ENCODE results near the gene OSBPL5.

Gene OSBPL5

GRCh38 chr11:3049430-3050243, 115.5 kb downstream of the OSBPL5 start:
- TF ChIP-seq CTCF (IDR thresholded peaks at IDR 0.05; ENCODE audit: low read depth, low read length, poor library complexity, severe bottlenecking) (no peak), EZH2phosphoT487 (IDR thresholded peaks at IDR 0.05; ENCODE audit: borderline replicate concordance, low read length) (no peak)
- H3K27ac ChIP-seq (ENCODE audit: low read depth, low read length): no peak overlapping the region
- peaks cover 91% of the 10 kb centered on the region for H3K79me2 ChIP-seq (ENCODE audit: control insufficient read depth, low read length)
- peaks cover 61% of the 10 kb centered on the region for H3K36me3 ChIP-seq (ENCODE audit: control insufficient read depth, low read length)
- peaks cover 34% of the 10 kb centered on the region for H3K4me1 ChIP-seq (ENCODE audit: control insufficient read depth, low read length)
- H3K4me3 ChIP-seq (ENCODE audit: low read length): peak overlapping the region; percentile 5; the same call in 1 of the 2 replicates
- no peaks in the 10 kb centered on the region for H3K27me3 ChIP-seq (ENCODE audit: control insufficient read depth, low read length)
- no peaks in the 10 kb centered on the region for H3F3A ChIP-seq (ENCODE audit: control insufficient read depth, insufficient read depth)
- H3K9me3 ChIP-seq (ENCODE audit: control insufficient read depth, insufficient read depth, low read length): no peaks in the 10 kb centered on the region
- H3K9me2 ChIP-seq (replicated peaks; ENCODE audit: control insufficient read depth, low read length): no peaks in the 10 kb centered on the region
- peaks cover 9% of the 10 kb centered on the region; the same call in 1 of the 2 replicates for H4K20me1 ChIP-seq (ENCODE audit: control insufficient read depth, insufficient read depth, low read depth, low read length)
- H3K4me2 ChIP-seq (ENCODE audit: low read length): peak overlapping the region; percentile 49

- Histone ChIP-seq H3K79me2 (ENCODE audit: control insufficient read depth, low read length) (peaks cover 94% of the 10 kb centered on the region), H4K20me1 (ENCODE audit: control insufficient read depth, insufficient read depth, low read depth, low read length) (peaks cover 9% of the 10 kb centered on the region; the same call in 1 of the 2 replicates), H3K9me3 (ENCODE audit: control insufficient read depth, insufficient read depth, low read length) (no peaks in the 10 kb centered on the region), H3K9me2 (replicated peaks; ENCODE audit: control insufficient read depth, low read length) (no peaks in the 10 kb centered on the region), H3K4me2 (ENCODE audit: low read length) (no peak overlapping the region), H3K4me3 (ENCODE audit: low read length) (no peak overlapping the region), H3K27me3 (ENCODE audit: control insufficient read depth, low read length) (no peaks in the 10 kb centered on the region), H3F3A (ENCODE audit: control insufficient read depth, insufficient read depth) (no peaks in the 10 kb centered on the region), H3K36me3 (ENCODE audit: control insufficient read depth, low read length) (peaks cover 52% of the 10 kb centered on the region), H3K4me1 (ENCODE audit: control insufficient read depth, low read length) (peaks cover 32% of the 10 kb centered on the region), H3K27ac (ENCODE audit: low read depth, low read length) (no peak overlapping the region)
- TF ChIP-seq CTCF (IDR thresholded peaks at IDR 0.05; ENCODE audit: low read depth, low read length, poor library complexity, severe bottlenecking): no peak
- TF ChIP-seq EZH2phosphoT487 (IDR thresholded peaks at IDR 0.05; ENCODE audit: borderline replicate concordance, low read length): no peak
Observed at GRCh38 chr11:3047637-3048036, 117.5 kb downstream of the OSBPL5 start.

- H3K36me3 ChIP-seq (ENCODE audit: control insufficient read depth, low read length): peaks cover 55% of the 10 kb centered on the region
Observed at GRCh38 chr11:3046641-3047040, 118.5 kb downstream of the OSBPL5 start.

More at GRCh38 chr11:3046641-3047040, 118.5 kb downstream of the OSBPL5 start:
- H3K27ac ChIP-seq (ENCODE audit: low read depth, low read length): no peak overlapping the region
- peaks cover 93% of the 10 kb centered on the region for H3K79me2 ChIP-seq (ENCODE audit: control insufficient read depth, low read length)
- no peak overlapping the region for H3K4me3 ChIP-seq (ENCODE audit: low read length)
- H3F3A ChIP-seq (ENCODE audit: control insufficient read depth, insufficient read depth): no peaks in the 10 kb centered on the region
- peaks cover 9% of the 10 kb centered on the region; the same call in 1 of the 2 replicates for H4K20me1 ChIP-seq (ENCODE audit: control insufficient read depth, insufficient read depth, low read depth, low read length)
- no peak overlapping the region for H3K4me2 ChIP-seq (ENCODE audit: low read length)
- H3K9me3 ChIP-seq (ENCODE audit: control insufficient read depth, insufficient read depth, low read length): no peaks in the 10 kb centered on the region
- peaks cover 23% of the 10 kb centered on the region for H3K4me1 ChIP-seq (ENCODE audit: control insufficient read depth, low read length)
- no peaks in the 10 kb centered on the region for H3K9me2 ChIP-seq (replicated peaks; ENCODE audit: control insufficient read depth, low read length)
- H3K27me3 ChIP-seq (ENCODE audit: control insufficient read depth, low read length): no peaks in the 10 kb centered on the region
- TF ChIP-seq EZH2phosphoT487 (IDR thresholded peaks at IDR 0.05; ENCODE audit: borderline replicate concordance, low read length): no peak
- TF ChIP-seq CTCF (IDR thresholded peaks at IDR 0.05; ENCODE audit: low read depth, low read length, poor library complexity, severe bottlenecking): no peak
